Ovary (tissue), 9 donors: Measurements from ENCODE around the gene PCBP3. TPM values are rescaled to one million over a fixed set of nuclear protein-coding genes. Genes with fewer than 3 reads are reported as not detected.
"Not testable (repeated sequence)": the region's sequence is repeated elsewhere in the genome, so short reads cannot be mapped to it uniquely, and the experiment has no call there.

Experiments
- DNase-seq, 5 donors: peaks; one replicate each; pipeline ENCODE4 v3.0.0-alpha.2; 2019 to 2020
- H3K27ac ChIP-seq, 2 donors: fragments of 200-600 bp; one replicate each; pipeline versions ENCODE4 v1.5.1 to v1.8.0; 2019 to 2022
- H3K27me3 ChIP-seq: fragments of 200-600 bp; one replicate; pipeline ENCODE4 v1.8.0; 2022
- H3K36me3 ChIP-seq: fragments of 200-600 bp; sonication (generic); one replicate; pipeline ENCODE4 v1.5.1; 2019
- H3K4me1 ChIP-seq: one replicate; pipeline ENCODE4 v1.8.1; 2013; ENCODE audit warnings: mild to moderate bottlenecking, moderate library complexity; ENCODE audit not compliant: insufficient read depth
- H3K4me3 ChIP-seq: fragments of 200-600 bp; sonication (generic); one replicate; pipeline ENCODE4 v1.5.1; 2017
- H3K9me3 ChIP-seq, 2 donors: fragments of 200-600 bp in 1 of 2; sonication (generic) in 1 of 2; one replicate each; pipeline versions ENCODE4 v1.5.1 to v1.8.1; 2013 to 2019; ENCODE audit warnings: mild to moderate bottlenecking in 1 of 2, moderate library complexity in 1 of 2
- CTCF ChIP-seq, 3 donors: fragments of 450-650 bp in 2 of 3; fragments of 200-600 bp in 1 of 3; IDR thresholded peaks; one replicate each; pipeline versions ENCODE4 v1.5.1 to v1.8.0; 2016 to 2022; ENCODE audit warnings: antibody characterized with exemption in 3 of 3, mild to moderate bottlenecking in 1 of 3
- EP300 ChIP-seq: sonication (generic); formaldehyde crosslinking; IDR thresholded peaks from one replicate; pipeline ENCODE4 v1.6.1; 2017; ENCODE audit warnings: antibody characterized with exemption
- POLR2A ChIP-seq: fragments of 450-650 bp; IDR thresholded peaks from one replicate; pipeline ENCODE4 v1.6.1; 2017; ENCODE audit warnings: antibody characterized with exemption, mild to moderate bottlenecking, moderate library complexity
- WGBS, 3 donors: extraction: QIAGEN DNeasy Blood & Tissue Kit in 1 of 3; methylation state at CpG; one replicate each; pipeline versions ENCODE4 v1.1.5 to v1.1.7; 2013 to 2017; 5-methylcytosine and 5-hydroxymethylcytosine counted together
- intact Hi-C, 4 donors: fragments of 100-400 bp; cut with DNase I; formaldehyde crosslinking; loops; one replicate each; pipeline versions ENCODE4 v1.11.0 to v1.15.1; 2022 to 2023
- polyA plus RNA-seq, 2 donors: library from polyadenylated mRNA; stranded (reverse); fragments of 200-250 nt in 1 of 2; fragments of 350-450 nt in 1 of 2; fragmentation: Illumina TruSeq in 1 of 2; extraction: RNeasy Lipid Tissue Mini Kit (QIAGEN cat#74804) in 1 of 2; gene quantifications; one replicate each; pipeline ENCODE4 v1.2.3, GENCODE V29; 2013 to 2014
- total RNA-seq, 7 donors: library from RNA; depleted of rRNA in 2 of 7; stranded (reverse); fragments of >200 nt in 2 of 7; fragmentation: NEBNext Ultra II Directional in 3 of 7; extraction: Animal tissue kit (Norgen Biotek cat#: 25700) in 3 of 7; gene quantifications; one replicate each; pipeline versions ENCODE4 v1.1.0 to v1.2.4, GENCODE V29; 2016 to 2023
- donor health status: DM: no; HTN: no; CAD: no; lungs with moderate emphysema.
- donor health status: DM: no; HTN: no; CAD: no.
- donor health status: Bipolar disorder and iron deficiency.
- donor health status: DM: yes; HTN: yes; CAD: no.
- donor health status: DM: no; HTN: no; CAD: no.
- donor health status: DM: yes; HTN: yes; CAD: no.

Gene PCBP3
- total and polyA plus RNA-seq, 9 donors: 2.4 to 10.1 (median 5.4) TPM

DNA sequence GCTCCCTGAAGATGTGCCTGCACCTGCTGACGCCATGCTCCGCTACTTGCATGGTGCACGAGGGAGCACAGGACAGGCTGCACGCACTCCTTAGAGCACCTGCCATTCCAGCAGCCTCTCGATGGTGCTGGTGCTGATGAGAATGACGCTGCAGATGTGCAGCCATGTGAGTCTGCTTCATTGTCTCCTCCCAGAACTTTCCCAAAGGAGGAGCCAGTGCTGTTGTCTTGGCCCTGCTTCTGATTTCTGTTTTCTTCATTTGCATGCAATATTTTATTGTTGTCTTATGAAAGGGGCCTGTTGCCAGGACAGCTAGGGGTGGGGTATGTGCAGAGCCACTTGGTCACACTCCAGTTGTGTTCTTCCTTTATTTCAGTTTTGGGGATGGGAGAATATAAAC lies 70.1 kb downstream of the PCBP3 start:
- Histone ChIP-seq H3K9me3 (no peaks in the 10 kb centered on the region), H3K4me1 (no peaks in the 10 kb centered on the region), H3K27me3 (no peaks in the 10 kb centered on the region), H3K27ac (no peak overlapping the region), H3K36me3 (no peaks in the 10 kb centered on the region), H3K4me3 (no peak overlapping the region)
- DNase-seq: no peak
- TF ChIP-seq EP300: no peak
- TF ChIP-seq CTCF (IDR thresholded peaks at IDR 0.05): no peak
- no peak for TF ChIP-seq POLR2A
- intact Hi-C loops: no loop called here
- 90 to 93% (median 92%) methylated on average over 6 of the region's 6 CpGs for WGBS, 3 donors

- Histone ChIP-seq H3K4me3 (no peak overlapping the region), H3K4me1 (no peaks in the 10 kb centered on the region), H3K27ac (no peak overlapping the region), H3K36me3 (no peaks in the 10 kb centered on the region), H3K27me3 (no peaks in the 10 kb centered on the region), H3K9me3 (no peaks in the 10 kb centered on the region)
- intact Hi-C loops: no loop called here
- 87 to 88% (median 88%) methylated on average over 1 of the region's 1 CpG for WGBS, 3 donors
- no peak for TF ChIP-seq POLR2A
- TF ChIP-seq EP300: no peak
- no peak for TF ChIP-seq CTCF (IDR thresholded peaks at IDR 0.05)
- no peak for DNase-seq
These were observed 71.9 kb downstream of the PCBP3 start for GRCh38 chr21:45715441-45715840.

- H3K27ac ChIP-seq: no peak overlapping the region
- H3K9me3 ChIP-seq: no peaks in the 10 kb centered on the region
- no peaks in the 10 kb centered on the region for H3K36me3 ChIP-seq
- WGBS, 3 donors: 89 to 93% (median 92%) methylated on average over 5 of the region's 5 CpGs
- TF ChIP-seq CTCF (IDR thresholded peaks at IDR 0.05) (no peak), POLR2A (no peak), EP300 (no peak)
- intact Hi-C loops: no loop called here
- no peaks in the 10 kb centered on the region for H3K27me3 ChIP-seq
- DNase-seq: no peak
- H3K4me3 ChIP-seq: no peak overlapping the region
- no peaks in the 10 kb centered on the region for H3K4me1 ChIP-seq
These were observed 74.9 kb downstream of the PCBP3 start for GRCh38 chr21:45718413-45718812.

DNA sequence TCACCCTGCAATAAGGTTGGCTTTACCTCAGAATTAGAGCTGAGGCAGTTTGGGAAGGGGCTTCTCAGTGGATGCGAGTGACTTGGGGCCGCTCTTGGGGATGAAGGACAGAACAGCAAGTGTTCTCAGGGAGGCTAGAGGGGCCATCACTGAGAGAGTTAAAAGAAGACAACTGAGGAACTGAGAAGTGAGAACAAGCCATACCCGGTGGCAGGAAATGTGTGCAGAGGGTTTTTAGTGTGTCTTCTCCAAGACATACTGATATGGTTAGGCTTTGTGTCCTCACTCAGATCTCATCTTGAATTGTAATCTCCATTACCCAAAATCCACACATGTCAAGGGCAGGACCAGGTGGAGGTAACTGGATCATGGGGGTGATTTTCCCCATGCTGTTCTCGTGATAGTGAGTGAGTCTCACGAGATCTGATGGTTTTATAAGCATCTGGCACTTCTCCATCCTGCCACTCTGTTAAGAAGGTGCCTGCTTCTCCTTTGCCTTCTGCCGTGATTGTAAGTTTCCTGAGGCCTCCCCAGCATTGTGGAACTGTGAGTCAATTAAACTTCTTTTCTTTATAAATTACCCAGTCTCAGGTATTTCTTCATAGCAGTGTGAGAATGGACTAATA lies 75.8 kb downstream of the PCBP3 start:
- intact Hi-C loops: no loop called here
- H3K4me3 ChIP-seq: no peak overlapping the region
- no peaks in the 10 kb centered on the region for H3K9me3 ChIP-seq
- no peak for TF ChIP-seq EP300
- TF ChIP-seq CTCF (IDR thresholded peaks at IDR 0.05): no peak
- no peak for TF ChIP-seq POLR2A
- H3K27ac ChIP-seq: no peak overlapping the region
- no peaks in the 10 kb centered on the region for H3K36me3 ChIP-seq
- no peaks in the 10 kb centered on the region for H3K27me3 ChIP-seq
- DNase-seq: no peak
- WGBS, 3 donors: 80 to 84% (median 82%) methylated on average over 6 of the region's 6 CpGs
- H3K4me1 ChIP-seq: no peaks in the 10 kb centered on the region

DNA sequence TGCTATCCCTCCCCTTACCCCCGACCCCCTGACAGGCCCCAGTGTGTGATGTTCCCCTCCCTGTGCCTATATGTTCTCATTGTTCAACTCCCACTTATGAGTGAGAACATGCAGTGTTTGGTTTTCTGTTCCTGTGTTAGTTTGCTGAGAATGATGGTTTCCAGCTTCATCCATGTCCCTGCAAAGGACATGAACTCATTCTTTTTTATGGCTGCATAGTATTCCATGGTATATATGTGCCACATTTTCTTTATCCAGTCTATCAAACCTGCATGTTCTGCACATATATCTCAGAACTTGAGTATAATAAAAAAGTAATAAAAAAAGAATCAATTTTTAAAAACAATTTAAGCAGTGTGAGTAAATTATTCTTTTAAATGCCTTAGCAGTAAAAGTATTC lies 76.7 kb downstream of the PCBP3 start:
- H3K27me3 ChIP-seq, intact Hi-C loops: not testable (repeated sequence)
- 50 to 69% (median 56%) methylated on average over 1 of the region's 1 CpG for WGBS, 3 donors

More for the DNA sequence above, 76.7 kb downstream of the PCBP3 start:
- not testable (repeated sequence) for DNase-seq, H3K36me3 ChIP-seq, H3K4me3 ChIP-seq, H3K9me3 ChIP-seq, H3K27ac ChIP-seq, H3K4me1 ChIP-seq
